ENCODE measurements around the gene CHGA.

GRCh38 chr14:92900660-92901059 is 22.3 kb upstream of the CHGA start:
- no peak for TF ChIP-seq POLR2A (IDR thresholded peaks at IDR 0.05; ENCODE audit: low read length)
- TF ChIP-seq, protein P1, sequence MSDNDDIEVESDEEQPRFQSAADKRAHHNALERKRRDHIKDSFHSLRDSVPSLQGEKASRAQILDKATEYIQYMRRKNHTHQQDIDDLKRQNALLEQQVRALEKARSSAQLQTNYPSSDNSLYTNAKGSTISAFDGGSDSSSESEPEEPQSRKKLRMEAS (IDR thresholded peaks at IDR 0.05) = no peak
- TF ChIP-seq, protein P2, sequence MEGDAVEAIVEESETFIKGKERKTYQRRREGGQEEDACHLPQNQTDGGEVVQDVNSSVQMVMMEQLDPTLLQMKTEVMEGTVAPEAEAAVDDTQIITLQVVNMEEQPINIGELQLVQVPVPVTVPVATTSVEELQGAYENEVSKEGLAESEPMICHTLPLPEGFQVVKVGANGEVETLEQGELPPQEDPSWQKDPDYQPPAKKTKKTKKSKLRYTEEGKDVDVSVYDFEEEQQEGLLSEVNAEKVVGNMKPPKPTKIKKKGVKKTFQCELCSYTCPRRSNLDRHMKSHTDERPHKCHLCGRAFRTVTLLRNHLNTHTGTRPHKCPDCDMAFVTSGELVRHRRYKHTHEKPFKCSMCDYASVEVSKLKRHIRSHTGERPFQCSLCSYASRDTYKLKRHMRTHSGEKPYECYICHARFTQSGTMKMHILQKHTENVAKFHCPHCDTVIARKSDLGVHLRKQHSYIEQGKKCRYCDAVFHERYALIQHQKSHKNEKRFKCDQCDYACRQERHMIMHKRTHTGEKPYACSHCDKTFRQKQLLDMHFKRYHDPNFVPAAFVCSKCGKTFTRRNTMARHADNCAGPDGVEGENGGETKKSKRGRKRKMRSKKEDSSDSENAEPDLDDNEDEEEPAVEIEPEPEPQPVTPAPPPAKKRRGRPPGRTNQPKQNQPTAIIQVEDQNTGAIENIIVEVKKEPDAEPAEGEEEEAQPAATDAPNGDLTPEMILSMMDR (IDR thresholded peaks at IDR 0.05) = no peak
- no peak for TF ChIP-seq KDM1A (IDR thresholded peaks at IDR 0.05; ENCODE audit: low read depth)
- no peak for TF ChIP-seq RARB (CRISPR knock-in tag; IDR thresholded peaks at IDR 0.05)
- no peak for TF ChIP-seq JUN (IDR thresholded peaks at IDR 0.05)
- TF ChIP-seq HDAC2 (IDR thresholded peaks at IDR 0.05) = no peak
- TF ChIP-seq RAD21 (conservative IDR thresholded peaks at IDR 0.05 in 1 of 2, IDR thresholded peaks at IDR 0.05 in 1 of 2) = no peak
- TF ChIP-seq CHD2 (IDR thresholded peaks at IDR 0.05; ENCODE audit: low read length, partially characterized antibody) = no peak
- no peak for TF ChIP-seq FOSL2 (IDR thresholded peaks at IDR 0.05)
- TF ChIP-seq FOSL2 (CRISPR knock-in tag; IDR thresholded peaks at IDR 0.05) = no peak
- TF ChIP-seq ZC3H11A (IDR thresholded peaks at IDR 0.05) = no peak
- no peak for TF ChIP-seq REST (IDR thresholded peaks at IDR 0.05)
- TF ChIP-seq, protein P3, sequence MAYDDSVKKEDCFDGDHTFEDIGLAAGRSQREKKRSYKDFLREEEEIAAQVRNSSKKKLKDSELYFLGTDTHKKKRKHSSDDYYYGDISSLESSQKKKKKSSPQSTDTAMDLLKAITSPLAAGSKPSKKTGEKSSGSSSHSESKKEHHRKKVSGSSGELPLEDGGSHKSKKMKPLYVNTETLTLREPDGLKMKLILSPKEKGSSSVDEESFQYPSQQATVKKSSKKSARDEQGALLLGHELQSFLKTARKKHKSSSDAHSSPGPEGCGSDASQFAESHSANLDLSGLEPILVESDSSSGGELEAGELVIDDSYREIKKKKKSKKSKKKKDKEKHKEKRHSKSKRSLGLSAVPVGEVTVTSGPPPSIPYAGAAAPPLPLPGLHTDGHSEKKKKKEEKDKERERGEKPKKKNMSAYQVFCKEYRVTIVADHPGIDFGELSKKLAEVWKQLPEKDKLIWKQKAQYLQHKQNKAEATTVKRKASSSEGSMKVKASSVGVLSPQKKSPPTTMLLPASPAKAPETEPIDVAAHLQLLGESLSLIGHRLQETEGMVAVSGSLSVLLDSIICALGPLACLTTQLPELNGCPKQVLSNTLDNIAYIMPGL (CRISPR knock-in tag; IDR thresholded peaks at IDR 0.05; ENCODE audit: borderline replicate concordance) = no peak
- TF ChIP-seq JUNB (IDR thresholded peaks at IDR 0.05) = no peak
